Measurements from ENCODE around the gene IFNE. TPM values are rescaled to one million over a fixed set of nuclear protein-coding genes. Genes with fewer than 3 reads are reported as not detected.
A peak's percentile ranks its signal among the peaks of the same experiment; 100 is the strongest.

Gene IFNE
- total RNA-seq, 1 donor = 3.6 TPM

DNA sequence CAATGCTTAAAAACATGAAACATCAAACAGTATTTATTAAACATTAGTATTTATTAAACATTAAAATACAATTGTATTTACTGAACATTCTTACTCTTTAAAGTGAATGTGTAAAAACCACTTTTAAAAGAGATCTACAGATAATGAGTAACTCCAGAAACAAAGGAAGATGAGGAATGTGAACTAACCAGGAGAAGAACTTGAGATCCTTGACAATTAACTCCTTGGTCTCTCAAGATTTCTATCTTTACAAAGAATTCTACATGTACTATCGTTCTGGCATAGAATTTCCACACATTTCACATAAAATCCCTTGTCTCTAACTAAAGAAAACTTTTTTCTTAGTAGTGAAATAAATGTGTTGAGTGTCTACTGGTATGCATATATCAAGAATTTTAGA lies 28.7 kb upstream of the IFNE start:
- H3K4me1 ChIP-seq (ENCODE audit: insufficient read depth, low read length) = peaks cover 57% of the 10 kb centered on the region
- no peak overlapping the region for H3K4me2 ChIP-seq (ENCODE audit: insufficient read depth, low read length)
- H3K27ac ChIP-seq (ENCODE audit: low read depth, low read length) = no peak overlapping the region

DNA sequence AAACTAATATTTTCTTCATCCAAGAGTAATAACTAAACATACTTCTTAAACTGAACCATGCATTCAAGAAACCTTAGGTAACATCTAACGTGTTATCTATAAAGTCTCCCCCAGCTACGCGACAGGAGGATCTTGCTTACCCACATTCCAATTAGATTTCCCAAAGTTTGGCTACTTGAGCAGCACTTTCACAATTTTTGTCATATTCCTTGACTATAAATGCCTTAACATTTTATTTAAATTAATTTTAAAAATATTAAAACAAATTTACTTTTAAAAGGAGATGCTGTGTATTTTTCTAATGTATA lies 25.3 kb upstream of the IFNE start:
- DNase-seq (ENCODE audit: insufficient read length, low spot score, missing footprints) = no peak
- Histone ChIP-seq H3K36me3 (ENCODE audit: insufficient read depth, low read length) (peaks cover 20% of the 10 kb centered on the region), H3K27me3 (ENCODE audit: insufficient read depth, low read length) (no peaks in the 10 kb centered on the region), H3K4me2 (ENCODE audit: insufficient read depth, low read length) (peak overlapping the region; percentile 15), H2AFZ (ENCODE audit: low read length) (no peak overlapping the region), H3K4me1 (ENCODE audit: insufficient read depth, low read length) (peaks cover 62% of the 10 kb centered on the region), H3K27ac (ENCODE audit: low read depth, low read length) (peak overlapping the region; percentile 29), H3K79me2 (ENCODE audit: insufficient read depth, low read length) (peaks cover 71% of the 10 kb centered on the region), H3K9me3 (ENCODE audit: low read depth, low read length) (no peaks in the 10 kb centered on the region), H4K20me1 (ENCODE audit: insufficient read depth, low read length) (peaks cover 9% of the 10 kb centered on the region), H3K4me3 (ENCODE audit: insufficient read depth, low read length) (no peak overlapping the region)
- TF ChIP-seq, protein P1, sequence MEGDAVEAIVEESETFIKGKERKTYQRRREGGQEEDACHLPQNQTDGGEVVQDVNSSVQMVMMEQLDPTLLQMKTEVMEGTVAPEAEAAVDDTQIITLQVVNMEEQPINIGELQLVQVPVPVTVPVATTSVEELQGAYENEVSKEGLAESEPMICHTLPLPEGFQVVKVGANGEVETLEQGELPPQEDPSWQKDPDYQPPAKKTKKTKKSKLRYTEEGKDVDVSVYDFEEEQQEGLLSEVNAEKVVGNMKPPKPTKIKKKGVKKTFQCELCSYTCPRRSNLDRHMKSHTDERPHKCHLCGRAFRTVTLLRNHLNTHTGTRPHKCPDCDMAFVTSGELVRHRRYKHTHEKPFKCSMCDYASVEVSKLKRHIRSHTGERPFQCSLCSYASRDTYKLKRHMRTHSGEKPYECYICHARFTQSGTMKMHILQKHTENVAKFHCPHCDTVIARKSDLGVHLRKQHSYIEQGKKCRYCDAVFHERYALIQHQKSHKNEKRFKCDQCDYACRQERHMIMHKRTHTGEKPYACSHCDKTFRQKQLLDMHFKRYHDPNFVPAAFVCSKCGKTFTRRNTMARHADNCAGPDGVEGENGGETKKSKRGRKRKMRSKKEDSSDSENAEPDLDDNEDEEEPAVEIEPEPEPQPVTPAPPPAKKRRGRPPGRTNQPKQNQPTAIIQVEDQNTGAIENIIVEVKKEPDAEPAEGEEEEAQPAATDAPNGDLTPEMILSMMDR (IDR thresholded peaks at IDR 0.05; ENCODE audit: extremely low read depth, low read depth, low read length) = no peak

More for the DNA sequence above, 28.7 kb upstream of the IFNE start:
- Histone ChIP-seq H4K20me1 (ENCODE audit: insufficient read depth, low read length) (peaks cover 16% of the 10 kb centered on the region), H3K79me2 (ENCODE audit: insufficient read depth, low read length) (peaks cover 68% of the 10 kb centered on the region), H3K27me3 (ENCODE audit: insufficient read depth, low read length) (no peaks in the 10 kb centered on the region), H2AFZ (ENCODE audit: low read length) (no peak overlapping the region), H3K9me3 (ENCODE audit: low read depth, low read length) (no peaks in the 10 kb centered on the region), H3K36me3 (ENCODE audit: insufficient read depth, low read length) (peaks cover 31% of the 10 kb centered on the region), H3K4me3 (ENCODE audit: insufficient read depth, low read length) (no peak overlapping the region)
- no peak for DNase-seq (ENCODE audit: insufficient read length, low spot score, missing footprints)
- TF ChIP-seq, protein P1 (IDR thresholded peaks at IDR 0.05; ENCODE audit: extremely low read depth, low read depth, low read length) = no peak

DNA sequence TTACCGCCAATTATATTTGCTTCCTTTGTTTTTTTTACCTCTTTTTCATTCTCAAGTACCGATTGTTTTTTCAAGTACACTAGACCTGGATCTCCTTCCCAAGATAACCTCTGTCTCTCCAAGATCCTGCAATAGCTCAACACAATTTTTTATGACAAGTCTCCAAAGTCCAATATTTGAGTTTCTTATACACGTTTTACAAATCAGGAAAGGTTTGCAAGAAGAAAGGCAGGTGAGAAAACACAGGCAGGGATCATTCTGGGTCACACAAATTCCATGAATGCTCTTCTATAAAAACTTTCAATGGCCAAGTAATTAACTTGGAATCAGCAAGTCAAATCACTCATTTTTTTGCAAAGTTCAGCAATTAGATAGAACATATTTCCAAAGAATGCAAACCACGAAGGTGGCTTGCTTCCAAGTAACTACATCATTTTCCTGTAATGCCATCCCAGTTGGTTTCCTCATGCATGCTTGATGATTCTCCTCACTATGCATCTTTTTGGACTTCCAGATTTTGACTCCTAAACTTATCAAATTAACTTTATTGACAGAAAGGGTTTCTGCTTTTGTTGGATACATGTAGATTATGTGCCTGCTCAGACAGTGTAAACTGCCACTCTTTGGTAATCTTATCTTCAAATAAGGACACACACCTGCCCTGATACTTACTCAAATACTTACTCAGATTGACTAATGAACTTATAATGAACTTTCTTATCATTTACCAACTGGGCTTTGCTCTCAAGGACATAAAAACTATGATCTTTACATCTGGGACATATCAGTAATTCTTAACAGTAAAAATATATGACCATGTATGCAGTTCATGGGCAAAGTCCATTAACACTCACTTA lies 24.7 kb upstream of the IFNE start:
- H3K27ac ChIP-seq (ENCODE audit: low read depth, low read length) = peak overlapping the region; percentile 29
- peak overlapping the region; percentile 15 for H3K4me2 ChIP-seq (ENCODE audit: insufficient read depth, low read length)
- H3K4me3 ChIP-seq (ENCODE audit: insufficient read depth, low read length) = no peak overlapping the region
- no peak for DNase-seq (ENCODE audit: insufficient read length, low spot score, missing footprints)
- no peaks in the 10 kb centered on the region for H3K9me3 ChIP-seq (ENCODE audit: low read depth, low read length)
- peaks cover 18% of the 10 kb centered on the region for H3K36me3 ChIP-seq (ENCODE audit: insufficient read depth, low read length)
- TF ChIP-seq, protein P1 (IDR thresholded peaks at IDR 0.05; ENCODE audit: extremely low read depth, low read depth, low read length) = no peak
- no peaks in the 10 kb centered on the region for H3K27me3 ChIP-seq (ENCODE audit: insufficient read depth, low read length)
- peaks cover 4% of the 10 kb centered on the region for H4K20me1 ChIP-seq (ENCODE audit: insufficient read depth, low read length)
- H2AFZ ChIP-seq (ENCODE audit: low read length) = no peak overlapping the region
- H3K79me2 ChIP-seq (ENCODE audit: insufficient read depth, low read length) = peaks cover 71% of the 10 kb centered on the region
- peaks cover 57% of the 10 kb centered on the region for H3K4me1 ChIP-seq (ENCODE audit: insufficient read depth, low read length)

DNA sequence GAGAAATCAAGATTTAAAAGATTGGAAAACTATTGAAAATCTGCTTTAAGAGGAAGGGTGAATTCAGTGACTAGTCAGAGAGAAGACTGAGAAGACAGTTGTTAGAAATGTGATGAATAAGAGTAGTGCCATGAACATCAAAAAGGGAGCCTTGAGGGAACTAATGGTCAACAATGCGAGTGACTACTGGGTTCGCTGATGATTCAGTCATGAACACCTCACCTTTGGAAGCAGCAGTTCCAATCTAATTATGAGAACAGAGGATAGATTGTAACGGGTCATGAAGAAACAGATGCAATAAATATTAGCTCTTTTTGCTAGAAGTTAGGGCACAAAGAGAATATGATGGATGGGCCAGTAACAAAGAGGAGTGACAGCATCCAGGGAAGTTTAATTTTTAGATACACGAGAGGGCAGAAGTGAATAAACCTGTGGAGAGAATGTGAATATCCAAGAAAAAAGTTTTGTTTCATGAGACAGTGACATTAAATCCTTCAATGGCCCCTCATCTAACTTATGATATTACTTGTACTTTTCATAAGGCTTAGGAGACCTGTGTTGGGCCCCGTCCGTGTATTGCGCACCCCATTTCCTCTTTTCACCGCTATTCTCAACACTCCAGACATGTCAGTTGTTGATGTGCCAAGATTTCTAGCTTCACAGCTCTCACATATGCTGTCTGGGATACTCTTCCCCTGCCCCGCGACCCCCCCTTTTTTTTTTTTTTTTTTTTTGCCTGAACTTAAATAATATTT lies 23.5 kb upstream of the IFNE start:
- peak overlapping the region; percentile 29 for H3K27ac ChIP-seq (ENCODE audit: low read depth, low read length)
- H3K36me3 ChIP-seq (ENCODE audit: insufficient read depth, low read length) = peaks cover 8% of the 10 kb centered on the region
- DNase-seq (ENCODE audit: insufficient read length, low spot score, missing footprints) = no peak
- H3K9me3 ChIP-seq (ENCODE audit: low read depth, low read length) = no peaks in the 10 kb centered on the region
- TF ChIP-seq, protein P1 (IDR thresholded peaks at IDR 0.05; ENCODE audit: extremely low read depth, low read depth, low read length) = no peak
- no peak overlapping the region for H3K4me2 ChIP-seq (ENCODE audit: insufficient read depth, low read length)
- H3K79me2 ChIP-seq (ENCODE audit: insufficient read depth, low read length) = peaks cover 66% of the 10 kb centered on the region
- H4K20me1 ChIP-seq (ENCODE audit: insufficient read depth, low read length) = no peaks in the 10 kb centered on the region
- H3K4me3 ChIP-seq (ENCODE audit: insufficient read depth, low read length) = no peak overlapping the region
- H2AFZ ChIP-seq (ENCODE audit: low read length) = no peak overlapping the region
- H3K27me3 ChIP-seq (ENCODE audit: insufficient read depth, low read length) = no peaks in the 10 kb centered on the region
- H3K4me1 ChIP-seq (ENCODE audit: insufficient read depth, low read length) = peaks cover 60% of the 10 kb centered on the region

Measured in osteoblast (primary cell).